ENCODE measurements around the gene MDM1.

GRCh38 chr12:68364328-68364727, 32.2 kb upstream of the MDM1 start:
- TF ChIP-seq CTCF (IDR thresholded peaks at IDR 0.05 in 2 of 3, conservative IDR thresholded peaks at IDR 0.05 in 1 of 3; ENCODE audit: borderline replicate concordance in 1 of 3, insufficient read depth in 1 of 3, low read depth in 2 of 3, low read length in 2 of 3) (no peak), SP1 (IDR thresholded peaks at IDR 0.05; ENCODE audit: low read depth) (no peak)
